ENCODE data around the gene ITGAL. TPM values are rescaled to one million over a fixed set of nuclear protein-coding genes. Genes with fewer than 3 reads are reported as not detected.

Gene ITGAL
- total and polyA plus RNA-seq, 2 of the 8 experiments (the other 6 are each of a cell fraction or from before 2014, with no cell fraction given) = not detected

- no peak for FAIRE-seq
- H3K14ac ChIP-seq (ENCODE audit: insufficient read length) = no peak within 1 kb of the TSS
- H3K18ac ChIP-seq (ENCODE audit: extremely low read depth, low read length) = peak within 1 kb of the TSS; percentile 78
- H3K27ac ChIP-seq (ENCODE audit: low read depth, low read length) = peak within 1 kb of the TSS; percentile 44; the same call in 1 of the 2 replicates
- peak; percentile 96 to 97 for DNase-seq (ENCODE audit: low read depth in 1 of 2, low spot score in 2 of 2)
- H2BK12ac ChIP-seq (ENCODE audit: low read depth, low read length) = peak within 1 kb of the TSS; percentile 45
- H3K4me2 ChIP-seq (ENCODE audit: insufficient read depth in 1 of 2, low read depth in 2 of 2, low read length in 2 of 2) = peak within 1 kb of the TSS; percentile 80 to 89
- H3K23me2 ChIP-seq (ENCODE audit: low read depth, low read length) = peaks cover 6% of the 10 kb centered on the region
- H3K27me3 ChIP-seq (replicated peaks in 1 of 4; ENCODE audit: control insufficient read depth in 3 of 4, extremely low read depth in 1 of 4, insufficient read depth in 3 of 4, low read length in 3 of 4) = peaks cover 0 to 4% (median 1%) of the 10 kb centered on the region in 4 experiments; a peak in 1 of 7 replicates
- peak within 1 kb of the TSS; percentile 52; the same call in 1 of the 2 replicates for H2BK5ac ChIP-seq (ENCODE audit: low read depth, low read length)
- peaks cover 0 to 13% (median 0%) of the 10 kb centered on the region in 4 experiments; a peak in 1 of 8 replicates for H3K36me3 ChIP-seq (ENCODE audit: control insufficient read depth in 2 of 4, insufficient read depth in 4 of 4, low read length in 3 of 4)
- 0 out of 2 replicates have a peak within 1 kb of the TSS, but pooled peaks have one; percentile 36 for H2BK15ac ChIP-seq (ENCODE audit: low read length)
- H2AK5ac ChIP-seq (ENCODE audit: low read depth, low read length) = peak within 1 kb of the TSS; percentile 84; the same call in 1 of the 2 replicates
- WGBS, 2 experiments (ENCODE audit: extremely low coverage in 1 of 2, insufficient coverage in 1 of 2, insufficient read length in 1 of 2, insufficient replicate concordance in 2 of 2, low coverage in 1 of 2, low lambda C conversion rate in 2 of 2, missing lambda C conversion rate in 1 of 2) = 4% methylated on average over 59 of the region's 59 CpGs; no CpG with 5 or more reads in 1 of the 2 experiments
- peak within 1 kb of the TSS; percentile 71 to 86 (median 78) for H3K4me3 ChIP-seq (ENCODE audit: extremely low read depth in 1 of 4, insufficient read depth in 2 of 4, low read depth in 3 of 4, low read length in 4 of 4)
- peaks cover 0 to 3% of the 10 kb centered on the region in 2 experiments for H4K20me1 ChIP-seq (replicated peaks in 1 of 2; ENCODE audit: control insufficient read depth in 1 of 2, insufficient read depth in 2 of 2, low read length in 2 of 2)
- H3K4ac ChIP-seq (replicated peaks; ENCODE audit: insufficient read length, low read depth, low read length) = no peak within 1 kb of the TSS
- H3K79me1 ChIP-seq (ENCODE audit: low read depth, low read length) = peaks cover 9% of the 10 kb centered on the region
- peak within 1 kb of the TSS; percentile 63 for H4K91ac ChIP-seq (replicated peaks; ENCODE audit: insufficient read length, low read length)
- no peak within 1 kb of the TSS for H2BK120ac ChIP-seq (replicated peaks; ENCODE audit: low read depth, low read length)
- CTCF ChIA-PET (ENCODE audit: partially characterized antibody) = interaction anchor here (0.6 to 3.3 kb wide), 2 partner anchors 150 to 170 kb away, joined by 3 to 18 read pairs; no protein-coding TSS in a partner anchor
- peak within 1 kb of the TSS; percentile 90 for H4K8ac ChIP-seq (ENCODE audit: extremely low read depth, insufficient read depth, low read length)
- POLR2A ChIA-PET (ENCODE audit: partially characterized antibody) = interaction anchor here (0.8 to 1.8 kb wide), 11 partner anchors 9 to 165 kb away, joined by 3 to 10 read pairs (median 4); partner anchors contain the start of genes CD2BP2, DCTPP1, ZNF688 and ZNF689
- H2BK20ac ChIP-seq (ENCODE audit: low read length) = no peak within 1 kb of the TSS
- peak within 1 kb of the TSS; percentile 92 for H3K56ac ChIP-seq (replicated peaks; ENCODE audit: insufficient read length, low read depth, low read length)
- no peaks in the 10 kb centered on the region for H3K9me3 ChIP-seq (ENCODE audit: insufficient read depth in 2 of 2, low read depth in 1 of 2, low read length in 1 of 2)
- H3K4me1 ChIP-seq (replicated peaks in 1 of 4; ENCODE audit: control insufficient read depth in 3 of 4, insufficient read depth in 4 of 4, low read length in 3 of 4) = peaks cover 0 to 9% (median 6%) of the 10 kb centered on the region in 4 experiments; a peak in 5 of 7 replicates
- peaks cover 0 to 12% of the 10 kb centered on the region in 2 experiments; a peak in 1 of 4 replicates for H3K79me2 ChIP-seq (ENCODE audit: control insufficient read depth in 1 of 2, insufficient read depth in 2 of 2, low read length in 2 of 2)
- no peak within 1 kb of the TSS for H3K23ac ChIP-seq (ENCODE audit: insufficient read length)
- H3K9ac ChIP-seq (replicated peaks in 1 of 4; ENCODE audit: extremely low read depth in 1 of 4, low read depth in 3 of 4, low read length in 3 of 4) = peak within 1 kb of the TSS in 3 of 4 experiments; percentile 60 to 77 (median 63); a peak in 6 of 7 replicates
- peak within 1 kb of the TSS; percentile 35 for H4K5ac ChIP-seq (ENCODE audit: insufficient read length, low read depth, low read length)
- peak within 1 kb of the TSS; percentile 97 for H2AFZ ChIP-seq (ENCODE audit: low read length)
- TF ChIP-seq ASH2L (IDR thresholded peaks at IDR 0.05; ENCODE audit: low read length) = peak; percentile 85
- TF ChIP-seq RNF2 (IDR thresholded peaks at IDR 0.05; ENCODE audit: borderline replicate concordance, low read depth, low read length, missing control alignments, poor library complexity, severe bottlenecking) = peak; percentile 13
- peak; percentile 90; the same call in 1 of the 2 replicates for TF ChIP-seq RBBP5 (IDR thresholded peaks at IDR 0.05; ENCODE audit: borderline replicate concordance, low read depth, low read length)
- TF ChIP-seq MAX (IDR thresholded peaks at IDR 0.05) = peak; percentile 92
- peak; percentile 73 for TF ChIP-seq USF2 (IDR thresholded peaks at IDR 0.05; ENCODE audit: low read length)
- peak; percentile 63; the same call in 1 of the 2 replicates for TF ChIP-seq SP2 (IDR thresholded peaks at IDR 0.05; ENCODE audit: low read length)
- no peak for TF ChIP-seq POU5F1 (IDR thresholded peaks at IDR 0.05; ENCODE audit: low read depth, low read length)
- no peak for TF ChIP-seq ZNF274 (IDR thresholded peaks at IDR 0.05; ENCODE audit: borderline replicate concordance, extremely low read depth, low read length)
- peak; percentile 61; the same call in 1 of the 2 replicates for TF ChIP-seq YY1 (IDR thresholded peaks at IDR 0.05; ENCODE audit: low read depth, low read length)
Observed at GRCh38 chr16:30445408-30446202, 26.9 kb upstream of the ITGAL start, which contains the start of gene SEPHS2. Gene SEPHS2, minus strand, starts transcription at chr16:30445874. Its CDS starts 147 bp downstream, at chr16:30445727.
